Measurements from ENCODE around the gene MAGEF1.

MAGEF1 gene

DNA sequence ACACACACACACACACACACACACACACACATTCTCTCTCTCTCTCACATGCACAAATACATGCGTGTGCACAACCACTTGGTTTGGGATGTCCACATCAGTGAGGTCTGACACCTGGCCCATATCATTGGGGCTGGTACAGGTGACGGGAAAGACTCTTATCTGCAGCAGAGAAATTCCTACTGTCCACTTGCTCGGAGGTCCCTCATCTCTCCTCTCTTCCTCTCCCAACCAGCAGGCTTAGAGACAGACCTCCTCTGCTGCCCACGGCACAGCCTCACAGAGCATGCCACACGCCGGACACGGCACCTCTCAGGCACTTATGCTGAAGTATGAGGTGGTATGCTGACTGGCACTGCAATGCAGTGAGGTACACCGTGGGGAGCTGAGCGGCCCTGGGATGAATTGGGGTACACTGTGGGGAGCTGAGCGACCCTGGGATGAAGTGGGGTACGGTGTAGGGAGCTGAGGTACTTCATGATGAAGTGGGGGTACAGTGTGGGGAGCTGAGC is 41.7 kb downstream of the MAGEF1 start:
- DNase-seq (ENCODE audit: low read depth in 4 of 4, low spot score in 1 of 4) = no peak

DNA sequence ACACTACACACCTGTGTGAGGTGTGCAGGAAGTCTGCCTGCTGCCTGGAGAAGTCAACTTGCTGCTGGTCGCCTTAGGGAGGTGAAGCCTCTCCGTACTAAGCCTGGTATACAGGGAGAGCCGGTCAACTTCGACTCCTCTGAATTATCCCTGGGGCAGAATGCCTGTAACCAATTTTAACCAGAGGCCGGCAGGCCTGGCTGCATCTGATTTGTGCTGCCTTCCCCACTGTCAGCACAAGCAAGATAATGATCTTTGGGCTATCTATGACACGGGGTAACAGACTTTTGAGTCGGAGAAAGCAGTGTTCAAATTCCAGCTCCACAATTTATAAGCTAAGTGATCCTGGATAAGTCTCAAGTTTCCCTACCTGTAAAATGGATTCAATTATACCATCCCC is 42.3 kb downstream of the MAGEF1 start:
- no peak for DNase-seq (ENCODE audit: low read depth in 4 of 4, low spot score in 1 of 4)

DNA sequence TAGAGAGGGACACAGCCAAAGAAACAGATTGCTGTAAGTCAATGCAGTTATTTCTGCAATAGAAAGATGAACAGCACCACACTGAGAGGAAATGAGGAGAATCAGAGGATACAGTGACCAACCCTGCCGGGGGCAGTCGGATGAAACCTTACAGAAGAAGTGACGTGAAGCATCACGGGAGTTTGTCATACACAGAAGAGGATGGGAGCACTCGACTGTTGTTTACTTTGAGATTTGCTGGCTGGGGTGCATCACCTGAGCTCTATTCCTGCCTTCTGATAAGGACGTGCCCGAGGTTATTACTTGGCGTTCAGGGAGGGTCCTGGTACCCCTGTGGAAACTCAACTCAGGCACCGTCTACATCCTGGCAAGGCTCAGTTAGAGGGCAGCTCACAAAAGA is 45.4 kb downstream of the MAGEF1 start:
- DNase-seq (ENCODE audit: low read depth in 4 of 4, low spot score in 1 of 4) = no peak

DNA sequence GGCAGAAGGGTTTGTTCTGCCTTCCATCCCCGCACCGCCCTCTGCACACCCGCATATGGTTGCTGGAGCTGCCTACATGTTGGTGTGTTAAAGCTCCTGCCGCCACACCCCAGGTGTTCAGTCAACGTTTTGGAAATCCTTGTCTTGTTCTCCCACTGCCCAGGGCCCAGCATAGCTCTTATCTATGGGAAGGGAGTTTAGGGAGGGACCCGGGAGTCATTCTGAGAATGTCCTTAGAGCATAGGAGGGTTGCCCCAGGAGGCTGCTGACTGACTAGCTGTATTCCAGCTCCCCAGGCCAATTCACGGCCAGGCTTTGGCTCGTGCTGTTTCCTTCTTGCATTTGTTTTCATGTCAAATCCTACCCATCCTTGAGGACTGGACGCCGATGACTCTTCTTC is 46.8 kb downstream of the MAGEF1 start:
- no peak for DNase-seq (ENCODE audit: low read depth in 4 of 4, low spot score in 1 of 4)

DNA sequence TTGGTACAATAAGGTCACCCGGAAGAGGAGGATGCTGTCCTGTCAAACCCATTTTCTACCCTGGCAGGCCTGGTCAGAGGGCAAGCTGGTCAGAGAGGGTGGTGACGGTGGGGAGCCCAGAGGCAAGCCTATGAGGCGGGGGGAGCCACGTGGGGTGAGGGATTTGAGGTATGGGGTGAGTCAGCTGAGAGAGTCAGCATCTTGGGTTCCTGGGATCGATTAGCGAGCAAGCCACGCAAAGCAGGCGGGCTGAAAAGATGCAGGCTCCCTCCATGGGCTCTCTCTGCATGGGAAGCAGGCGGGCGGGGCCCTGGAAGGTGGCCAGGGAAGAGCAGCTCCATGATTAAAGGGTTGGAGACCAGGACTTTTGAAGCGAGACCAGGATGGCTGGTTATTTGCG is 48.1 kb downstream of the MAGEF1 start:
- no peak for DNase-seq (ENCODE audit: low read depth in 4 of 4, low spot score in 1 of 4)

DNA sequence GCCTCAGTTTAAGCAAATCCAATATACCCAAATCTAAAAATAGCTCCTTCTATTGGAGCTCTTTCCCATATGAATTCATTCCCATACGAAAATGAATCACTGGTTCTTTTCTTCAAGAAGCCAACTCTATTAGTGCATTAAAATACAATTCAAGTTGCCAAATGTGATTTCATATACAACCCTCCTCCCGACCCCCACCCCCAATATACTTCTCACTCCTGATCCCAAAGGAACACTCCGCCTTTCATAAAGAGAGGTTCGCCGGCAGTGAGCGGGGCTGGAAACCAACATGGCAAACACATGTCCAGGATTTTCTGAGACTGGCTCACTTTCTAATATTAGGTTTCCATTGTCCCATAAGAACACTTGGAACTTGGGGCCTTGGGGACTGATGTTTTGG is 48.5 kb downstream of the MAGEF1 start:
- no peak for DNase-seq (ENCODE audit: low read depth in 4 of 4, low spot score in 1 of 4)

DNA sequence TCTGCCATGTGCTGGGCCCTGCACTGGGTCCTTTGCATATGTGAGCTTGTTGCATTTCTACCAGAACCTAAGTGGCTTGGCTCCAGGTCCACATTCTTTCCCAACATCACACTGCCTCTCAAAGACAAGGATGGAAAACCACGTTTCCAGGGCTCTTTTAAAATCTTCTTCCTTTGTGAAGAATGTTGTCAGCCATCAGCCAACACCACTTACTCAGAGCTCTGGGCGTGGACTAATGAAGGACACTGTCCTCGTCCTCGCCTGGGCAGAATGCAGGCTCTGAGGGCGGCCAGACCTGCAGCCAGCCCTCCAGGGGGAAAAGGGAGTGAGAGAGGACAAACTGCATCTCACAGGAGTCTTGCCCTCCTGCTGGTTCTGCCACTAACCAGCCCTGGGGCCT is 49.7 kb downstream of the MAGEF1 start:
- DNase-seq (ENCODE audit: low read depth in 4 of 4, low spot score in 1 of 4) = no peak

DNA sequence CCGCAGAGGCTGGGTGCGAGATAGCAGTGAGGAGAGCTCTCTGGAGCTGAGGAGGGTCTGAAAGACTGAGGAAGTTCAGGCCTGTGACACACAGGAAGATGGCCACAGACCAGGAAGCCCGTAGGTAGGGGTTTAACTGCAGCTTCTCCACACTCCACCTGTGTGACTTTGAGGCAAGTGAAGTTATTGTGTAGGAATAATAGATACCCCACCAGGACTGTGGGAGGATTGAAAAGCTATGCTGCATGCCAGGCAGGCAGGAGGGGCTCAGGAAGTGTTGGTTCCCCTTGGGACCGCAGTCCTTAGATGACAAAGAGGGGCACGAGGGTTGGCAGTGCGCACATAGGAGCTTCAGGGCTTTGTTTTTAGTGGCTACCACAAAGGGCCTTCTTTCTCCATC is 50.9 kb downstream of the MAGEF1 start:
- no peak for DNase-seq (ENCODE audit: low read depth in 4 of 4, low spot score in 1 of 4)

Measured in stimulated activated CD4-positive, alpha-beta T cell treated with anti-CD3 and anti-CD28 coated beads, Interleukin-1b, Interleukin-23, amount 100 ng/mL, for 24 hours (primary cell).